Fibroblast of lung (primary cell): Measurements from ENCODE around the gene XPR1.

Experiments used
- EZH2 ChIP-seq: IDR thresholded peaks from 2 replicates; pipeline ENCODE4 v1.5.1; 2012; ENCODE audit warnings: low read length, control low read depth, mild to moderate bottlenecking; ENCODE audit errors: missing control alignments
- TF ChIP-seq, protein P1 (sequence below), 2 donors: IDR thresholded peaks in 1 of 2; conservative IDR thresholded peaks in 1 of 2; 1 replicate in 1 of 2; 2 replicates in 1 of 2; pipeline ENCODE4 v1.5.1; 2011 to 2012; ENCODE audit warnings: low read length in 2 of 2, control low read depth in 1 of 2, inconsistent platforms in 1 of 2, low read depth in 1 of 2, mild to moderate bottlenecking in 1 of 2

DNA sequence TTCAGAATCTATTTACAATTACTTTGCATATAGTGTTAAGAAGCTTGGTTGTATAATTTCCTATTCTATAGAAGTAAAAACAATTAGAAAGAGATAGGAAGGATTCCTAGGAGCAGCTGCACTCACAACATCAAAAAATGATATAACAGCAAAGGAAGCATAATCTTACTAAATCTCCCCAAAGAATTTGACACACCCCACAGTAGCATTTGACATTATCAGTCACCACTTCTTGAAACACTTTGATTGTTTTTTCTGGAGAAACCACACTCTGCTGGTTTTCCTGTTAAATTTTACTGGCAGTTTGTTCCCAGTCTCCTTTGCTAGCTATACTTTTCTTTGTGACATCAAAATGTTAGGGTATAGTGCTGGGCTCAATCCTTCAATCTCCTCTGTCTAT, 180.1 kb downstream of the XPR1 start:
- TF ChIP-seq, protein P1, sequence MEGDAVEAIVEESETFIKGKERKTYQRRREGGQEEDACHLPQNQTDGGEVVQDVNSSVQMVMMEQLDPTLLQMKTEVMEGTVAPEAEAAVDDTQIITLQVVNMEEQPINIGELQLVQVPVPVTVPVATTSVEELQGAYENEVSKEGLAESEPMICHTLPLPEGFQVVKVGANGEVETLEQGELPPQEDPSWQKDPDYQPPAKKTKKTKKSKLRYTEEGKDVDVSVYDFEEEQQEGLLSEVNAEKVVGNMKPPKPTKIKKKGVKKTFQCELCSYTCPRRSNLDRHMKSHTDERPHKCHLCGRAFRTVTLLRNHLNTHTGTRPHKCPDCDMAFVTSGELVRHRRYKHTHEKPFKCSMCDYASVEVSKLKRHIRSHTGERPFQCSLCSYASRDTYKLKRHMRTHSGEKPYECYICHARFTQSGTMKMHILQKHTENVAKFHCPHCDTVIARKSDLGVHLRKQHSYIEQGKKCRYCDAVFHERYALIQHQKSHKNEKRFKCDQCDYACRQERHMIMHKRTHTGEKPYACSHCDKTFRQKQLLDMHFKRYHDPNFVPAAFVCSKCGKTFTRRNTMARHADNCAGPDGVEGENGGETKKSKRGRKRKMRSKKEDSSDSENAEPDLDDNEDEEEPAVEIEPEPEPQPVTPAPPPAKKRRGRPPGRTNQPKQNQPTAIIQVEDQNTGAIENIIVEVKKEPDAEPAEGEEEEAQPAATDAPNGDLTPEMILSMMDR (conservative IDR thresholded peaks at IDR 0.05 in 1 of 2, IDR thresholded peaks at IDR 0.05 in 1 of 2; ENCODE audit: low read depth in 1 of 2, low read length in 2 of 2): no peak
- TF ChIP-seq EZH2: no peak
